ENCODE data around the gene ABCD3.
A peak's percentile ranks its signal among the peaks of the same experiment; 100 is the strongest.
"Not testable (repeated sequence)": the region's sequence is repeated elsewhere in the genome, so short reads cannot be mapped to it uniquely, and the experiment has no call there.

ABCD3 gene

GRCh38 chr1:94417978-94418663, at the start of gene ABCD3:
Gene ABCD3 (plus strand): TSS chr1:94418389. CDS start chr1:94418479, 90 bp downstream.
- H3K4me3 ChIP-seq (replicated peaks; ENCODE audit: low read depth, low read length), result peak within 1 kb of the TSS; percentile 86
- peak; percentile 79 for DNase-seq (ENCODE audit: extremely low read depth, low read depth)
- TF ChIP-seq, protein P1, sequence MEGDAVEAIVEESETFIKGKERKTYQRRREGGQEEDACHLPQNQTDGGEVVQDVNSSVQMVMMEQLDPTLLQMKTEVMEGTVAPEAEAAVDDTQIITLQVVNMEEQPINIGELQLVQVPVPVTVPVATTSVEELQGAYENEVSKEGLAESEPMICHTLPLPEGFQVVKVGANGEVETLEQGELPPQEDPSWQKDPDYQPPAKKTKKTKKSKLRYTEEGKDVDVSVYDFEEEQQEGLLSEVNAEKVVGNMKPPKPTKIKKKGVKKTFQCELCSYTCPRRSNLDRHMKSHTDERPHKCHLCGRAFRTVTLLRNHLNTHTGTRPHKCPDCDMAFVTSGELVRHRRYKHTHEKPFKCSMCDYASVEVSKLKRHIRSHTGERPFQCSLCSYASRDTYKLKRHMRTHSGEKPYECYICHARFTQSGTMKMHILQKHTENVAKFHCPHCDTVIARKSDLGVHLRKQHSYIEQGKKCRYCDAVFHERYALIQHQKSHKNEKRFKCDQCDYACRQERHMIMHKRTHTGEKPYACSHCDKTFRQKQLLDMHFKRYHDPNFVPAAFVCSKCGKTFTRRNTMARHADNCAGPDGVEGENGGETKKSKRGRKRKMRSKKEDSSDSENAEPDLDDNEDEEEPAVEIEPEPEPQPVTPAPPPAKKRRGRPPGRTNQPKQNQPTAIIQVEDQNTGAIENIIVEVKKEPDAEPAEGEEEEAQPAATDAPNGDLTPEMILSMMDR (IDR thresholded peaks at IDR 0.05; ENCODE audit: low read depth, low read length, missing control alignments), result no peak

- DNase-seq (ENCODE audit: extremely low read depth, low read depth), result not testable (repeated sequence)
Observed at GRCh38 chr1:94372771-94373170, 45.4 kb upstream of the ABCD3 start.

DNA sequence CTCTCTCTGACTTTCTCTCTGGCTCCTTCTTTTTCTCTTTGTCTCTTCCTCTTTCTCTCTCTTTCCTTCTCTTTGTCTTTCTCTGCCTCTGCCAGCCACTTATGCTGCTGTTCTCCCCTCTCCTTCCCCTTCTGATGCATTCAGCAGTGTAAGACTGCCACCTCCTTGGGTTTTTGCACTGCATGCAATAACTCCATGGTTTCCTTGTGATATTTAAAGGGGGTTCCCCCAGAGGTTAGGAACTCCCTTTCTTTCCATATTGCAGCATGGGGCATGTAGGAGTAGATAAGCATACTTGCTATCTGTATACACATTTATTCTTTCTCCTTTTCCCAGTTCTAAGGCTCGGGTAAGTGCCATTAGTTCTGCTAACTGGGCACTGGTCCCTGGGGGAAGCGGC, 44.9 kb upstream of the ABCD3 start:
- not testable (repeated sequence) for DNase-seq (ENCODE audit: extremely low read depth, low read depth)

More at GRCh38 chr1:94372771-94373170, 45.4 kb upstream of the ABCD3 start:
- H3K4me3 ChIP-seq (replicated peaks; ENCODE audit: low read depth, low read length), result not testable (repeated sequence)

GRCh38 chr1:94375666-94376065, 42.5 kb upstream of the ABCD3 start:
- DNase-seq (ENCODE audit: extremely low read depth, low read depth); H3K4me3 ChIP-seq (replicated peaks; ENCODE audit: low read depth, low read length): not testable (repeated sequence)

More for the DNA sequence above, 44.9 kb upstream of the ABCD3 start:
- H3K4me3 ChIP-seq (replicated peaks; ENCODE audit: low read depth, low read length), result not testable (repeated sequence)

GRCh38 chr1:94378493-94378892, 39.7 kb upstream of the ABCD3 start:
- DNase-seq (ENCODE audit: extremely low read depth, low read depth); H3K4me3 ChIP-seq (replicated peaks; ENCODE audit: low read depth, low read length): not testable (repeated sequence)

- no peak for DNase-seq (ENCODE audit: extremely low read depth, low read depth)
- no peak overlapping the region for H3K4me3 ChIP-seq (replicated peaks; ENCODE audit: low read depth, low read length)
- TF ChIP-seq, protein P1 (IDR thresholded peaks at IDR 0.05; ENCODE audit: low read depth, low read length, missing control alignments), result no peak
Observed at GRCh38 chr1:94379615-94380014, 38.6 kb upstream of the ABCD3 start.

- no peak for DNase-seq (ENCODE audit: extremely low read depth, low read depth)
- TF ChIP-seq, protein P1 (IDR thresholded peaks at IDR 0.05; ENCODE audit: low read depth, low read length, missing control alignments), result no peak
- H3K4me3 ChIP-seq (replicated peaks; ENCODE audit: low read depth, low read length), result no peak overlapping the region
Observed at GRCh38 chr1:94382201-94382600, 36.0 kb upstream of the ABCD3 start.

- H3K4me3 ChIP-seq (replicated peaks; ENCODE audit: low read depth, low read length), result no peak overlapping the region
- TF ChIP-seq, protein P1 (IDR thresholded peaks at IDR 0.05; ENCODE audit: low read depth, low read length, missing control alignments), result no peak
- DNase-seq (ENCODE audit: extremely low read depth, low read depth), result no peak
Observed at GRCh38 chr1:94383966-94384408, 34.2 kb upstream of the ABCD3 start.

DNA sequence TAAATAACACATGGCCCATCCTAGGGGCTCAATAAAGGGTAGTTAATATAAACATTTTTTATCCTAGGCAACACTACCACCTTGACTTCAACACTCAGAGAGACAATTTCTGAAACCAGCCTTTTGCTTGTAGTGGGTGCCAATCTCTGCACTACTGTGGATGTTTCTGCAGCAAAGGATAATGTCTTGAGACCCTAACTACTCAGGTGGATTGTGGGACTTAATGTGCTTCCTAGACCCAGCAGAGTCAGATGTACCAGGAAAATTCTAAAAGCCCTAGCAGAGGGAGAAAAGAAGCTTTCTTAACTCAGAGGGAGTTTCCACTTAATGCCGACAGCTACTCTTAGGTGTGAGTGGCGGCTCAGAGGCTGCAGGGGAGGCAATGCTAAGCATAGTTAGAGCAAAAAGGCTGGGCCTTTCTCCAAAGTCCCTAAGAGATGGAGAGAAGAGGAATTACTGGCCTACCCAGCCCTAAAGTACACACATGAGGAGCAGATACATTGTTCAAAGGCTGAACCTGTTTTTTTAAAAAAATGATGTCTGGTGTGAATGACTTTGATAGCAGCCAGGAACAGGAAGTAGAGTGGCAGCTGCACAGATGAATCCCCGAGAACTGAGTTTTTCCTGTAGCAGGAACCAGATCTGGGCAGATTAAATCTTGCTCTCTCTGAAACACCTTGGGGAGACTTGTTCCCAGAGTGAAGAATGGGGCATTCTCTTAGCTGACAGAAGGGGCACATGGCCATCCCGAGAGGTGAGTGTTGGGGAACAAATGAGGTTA, 33.5 kb upstream of the ABCD3 start:
- TF ChIP-seq, protein P1 (IDR thresholded peaks at IDR 0.05; ENCODE audit: low read depth, low read length, missing control alignments), result no peak
- DNase-seq (ENCODE audit: extremely low read depth, low read depth), result no peak
- H3K4me3 ChIP-seq (replicated peaks; ENCODE audit: low read depth, low read length), result no peak overlapping the region

All from HFF-Myc (cell line).